ENCODE measurements around the gene DRD4.
A peak's percentile ranks its signal among the peaks of the same experiment; 100 is the strongest.
"Not testable (repeated sequence)": the region's sequence is repeated elsewhere in the genome, so short reads cannot be mapped to it uniquely, and the experiment has no call there.

The DRD4 gene

GRCh38 chr11:645536-645935 lies 8.5 kb downstream of the DRD4 start:
- no peak for DNase-seq (ENCODE audit: low read depth)

GRCh38 chr11:646214-646613 lies 9.1 kb downstream of the DRD4 start:
- no peak for DNase-seq (ENCODE audit: low read depth)

GRCh38 chr11:647672-648158 lies 10.6 kb downstream of the DRD4 start:
- DNase-seq (ENCODE audit: low read depth) = not testable (repeated sequence)

GRCh38 chr11:650482-650881 lies 13.4 kb downstream of the DRD4 start:
- DNase-seq (ENCODE audit: low read depth) = peak; percentile 46

- not testable (repeated sequence) for DNase-seq (ENCODE audit: low read depth)
Measured at GRCh38 chr11:653136-653535, 16.1 kb downstream of the DRD4 start.

- no peak for DNase-seq (ENCODE audit: low read depth)
Measured at GRCh38 chr11:653837-654236, 16.8 kb downstream of the DRD4 start.

- DNase-seq (ENCODE audit: low read depth) = not testable (repeated sequence)
Measured at GRCh38 chr11:654444-654843, 17.4 kb downstream of the DRD4 start.

- DNase-seq (ENCODE audit: low read depth) = no peak
Measured at GRCh38 chr11:655036-655726, 18.1 kb downstream of the DRD4 start.

GRCh38 chr11:656426-656825 lies 19.4 kb downstream of the DRD4 start:
- no peak for DNase-seq (ENCODE audit: low read depth)

GRCh38 chr11:656866-657265 lies 19.8 kb downstream of the DRD4 start:
- DNase-seq (ENCODE audit: low read depth) = no peak

- no peak for DNase-seq (ENCODE audit: low read depth)
Measured at GRCh38 chr11:657691-658126, 20.6 kb downstream of the DRD4 start.

GRCh38 chr11:659532-660085 lies 22.5 kb downstream of the DRD4 start:
- DNase-seq (ENCODE audit: low read depth) = no peak

- DNase-seq (ENCODE audit: low read depth) = no peak
Measured at GRCh38 chr11:660281-660680, 23.2 kb downstream of the DRD4 start.

- no peak for DNase-seq (ENCODE audit: low read depth)
Measured at GRCh38 chr11:660681-661444, 23.8 kb downstream of the DRD4 start.

GRCh38 chr11:662689-663274 lies 25.7 kb downstream of the DRD4 start:
- DNase-seq (ENCODE audit: low read depth) = peak; percentile 70

GRCh38 chr11:665062-665703 lies 28.1 kb downstream of the DRD4 start:
- peak; percentile 26 for DNase-seq (ENCODE audit: low read depth)

GRCh38 chr11:665704-666281 lies 28.7 kb downstream of the DRD4 start:
- DNase-seq (ENCODE audit: low read depth) = peak; percentile 81

- no peak for DNase-seq (ENCODE audit: low read depth)
Measured at GRCh38 chr11:673866-674265, 36.8 kb downstream of the DRD4 start.

GRCh38 chr11:674406-674805 lies 37.3 kb downstream of the DRD4 start:
- no peak for DNase-seq (ENCODE audit: low read depth)

GRCh38 chr11:678297-678696 lies 41.2 kb downstream of the DRD4 start:
- DNase-seq (ENCODE audit: low read depth) = no peak

GRCh38 chr11:679271-680207 lies 42.5 kb downstream of the DRD4 start:
- DNase-seq (ENCODE audit: low read depth) = no peak

All from EH (cell line).